IPS-18a (cell line): ENCODE results near the gene CACNA1D.

ENCODE experiments used
- H3K27ac ChIP-seq: one replicate; pipeline ENCODE4 v1.5.1; 2013; ENCODE audit warnings: low read length
- H3K27me3 ChIP-seq: one replicate; pipeline ENCODE4 v1.6.1; 2013; ENCODE audit warnings: mild to moderate bottlenecking, low read length; ENCODE audit not compliant: control insufficient read depth, insufficient read depth
- H3K36me3 ChIP-seq: one replicate; pipeline ENCODE4 v1.6.1; 2013; ENCODE audit warnings: low read depth, low read length; ENCODE audit not compliant: control insufficient read depth
- H3K4me1 ChIP-seq: one replicate; pipeline ENCODE4 v1.6.1; 2013; ENCODE audit warnings: low read depth, low read length; ENCODE audit not compliant: control insufficient read depth
- H3K4me3 ChIP-seq: one replicate; pipeline ENCODE4 v1.5.1; 2013; ENCODE audit warnings: low read length
- H3K9ac ChIP-seq: one replicate; pipeline ENCODE4 v1.6.1; 2013; ENCODE audit warnings: mild to moderate bottlenecking, low read length, moderate library complexity
- H3K9me3 ChIP-seq: one replicate; pipeline ENCODE4 v1.6.1; 2013; ENCODE audit warnings: low read depth, low read length; ENCODE audit not compliant: control insufficient read depth

The CACNA1D gene

DNA sequence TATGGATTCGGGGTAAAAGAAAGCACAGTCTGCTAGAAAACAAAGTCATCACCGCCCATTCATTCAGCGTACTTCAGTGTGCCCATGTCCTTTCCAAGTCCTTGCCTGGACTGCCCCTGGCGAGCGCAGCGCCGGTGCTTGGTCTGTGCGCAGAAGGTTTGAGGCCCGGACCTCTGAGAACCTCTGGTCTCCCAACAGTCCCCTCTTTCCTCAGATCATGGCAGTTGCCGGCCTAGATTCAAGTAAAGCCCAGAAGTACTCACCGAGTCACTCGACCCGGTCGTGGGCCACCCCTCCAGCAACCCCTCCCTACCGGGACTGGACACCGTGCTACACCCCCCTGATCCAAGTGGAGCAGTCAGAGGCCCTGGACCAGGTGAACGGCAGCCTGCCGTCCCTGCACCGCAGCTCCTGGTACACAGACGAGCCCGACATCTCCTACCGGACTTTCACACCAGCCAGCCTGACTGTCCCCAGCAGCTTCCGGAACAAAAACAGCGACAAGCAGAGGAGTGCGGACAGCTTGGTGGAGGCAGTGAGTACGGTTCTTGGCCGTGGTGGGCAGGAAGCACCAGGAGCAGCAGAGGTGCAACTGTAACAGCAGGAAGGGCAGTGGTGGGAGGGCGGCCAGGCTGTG lies 315.5 kb downstream of the CACNA1D start:
- Histone ChIP-seq H3K9ac (no peak overlapping the region), H3K36me3 (no peaks in the 10 kb centered on the region), H3K27me3 (no peaks in the 10 kb centered on the region)

DNA sequence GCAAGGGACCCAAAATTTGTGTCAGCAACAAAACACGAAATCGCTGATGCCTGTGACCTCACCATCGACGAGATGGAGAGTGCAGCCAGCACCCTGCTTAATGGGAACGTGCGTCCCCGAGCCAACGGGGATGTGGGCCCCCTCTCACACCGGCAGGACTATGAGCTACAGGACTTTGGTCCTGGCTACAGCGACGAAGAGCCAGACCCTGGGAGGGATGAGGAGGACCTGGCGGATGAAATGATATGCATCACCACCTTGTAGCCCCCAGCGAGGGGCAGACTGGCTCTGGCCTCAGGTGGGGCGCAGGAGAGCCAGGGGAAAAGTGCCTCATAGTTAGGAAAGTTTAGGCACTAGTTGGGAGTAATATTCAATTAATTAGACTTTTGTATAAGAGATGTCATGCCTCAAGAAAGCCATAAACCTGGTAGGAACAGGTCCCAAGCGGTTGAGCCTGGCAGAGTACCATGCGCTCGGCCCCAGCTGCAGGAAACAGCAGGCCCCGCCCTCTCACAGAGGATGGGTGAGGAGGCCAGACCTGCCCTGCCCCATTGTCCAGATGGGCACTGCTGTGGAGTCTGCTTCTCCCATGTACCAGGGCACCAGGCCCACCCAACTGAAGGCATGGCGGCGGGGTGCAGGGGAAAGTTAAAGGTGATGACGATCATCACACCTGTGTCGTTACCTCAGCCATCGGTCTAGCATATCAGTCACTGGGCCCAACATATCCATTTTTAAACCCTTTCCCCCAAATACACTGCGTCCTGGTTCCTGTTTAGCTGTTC lies 316.9 kb downstream of the CACNA1D start:
- Histone ChIP-seq H3K9me3 (no peaks in the 10 kb centered on the region), H3K4me1 (no peaks in the 10 kb centered on the region), H3K4me3 (no peak overlapping the region), H3K36me3 (no peaks in the 10 kb centered on the region), H3K27me3 (no peaks in the 10 kb centered on the region), H3K27ac (no peak overlapping the region), H3K9ac (no peak overlapping the region)

More for the DNA sequence above, 315.5 kb downstream of the CACNA1D start:
- H3K4me3 ChIP-seq, result no peak overlapping the region
- no peaks in the 10 kb centered on the region for H3K9me3 ChIP-seq
- no peaks in the 10 kb centered on the region for H3K4me1 ChIP-seq
- no peak overlapping the region for H3K27ac ChIP-seq

DNA sequence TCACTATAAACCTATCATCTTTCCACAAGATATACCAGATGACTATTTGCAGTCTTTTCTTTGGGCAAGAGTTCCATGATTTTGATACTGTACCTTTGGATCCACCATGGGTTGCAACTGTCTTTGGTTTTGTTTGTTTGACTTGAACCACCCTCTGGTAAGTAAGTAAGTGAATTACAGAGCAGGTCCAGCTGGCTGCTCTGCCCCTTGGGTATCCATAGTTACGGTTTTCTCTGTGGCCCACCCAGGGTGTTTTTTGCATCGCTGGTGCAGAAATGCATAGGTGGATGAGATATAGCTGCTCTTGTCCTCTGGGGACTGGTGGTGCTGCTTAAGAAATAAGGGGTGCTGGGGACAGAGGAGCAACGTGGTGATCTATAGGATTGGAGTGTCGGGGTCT lies 318.0 kb downstream of the CACNA1D start:
- no peaks in the 10 kb centered on the region for H3K27me3 ChIP-seq
- no peaks in the 10 kb centered on the region for H3K9me3 ChIP-seq
- H3K36me3 ChIP-seq, result peaks cover 3% of the 10 kb centered on the region

DNA sequence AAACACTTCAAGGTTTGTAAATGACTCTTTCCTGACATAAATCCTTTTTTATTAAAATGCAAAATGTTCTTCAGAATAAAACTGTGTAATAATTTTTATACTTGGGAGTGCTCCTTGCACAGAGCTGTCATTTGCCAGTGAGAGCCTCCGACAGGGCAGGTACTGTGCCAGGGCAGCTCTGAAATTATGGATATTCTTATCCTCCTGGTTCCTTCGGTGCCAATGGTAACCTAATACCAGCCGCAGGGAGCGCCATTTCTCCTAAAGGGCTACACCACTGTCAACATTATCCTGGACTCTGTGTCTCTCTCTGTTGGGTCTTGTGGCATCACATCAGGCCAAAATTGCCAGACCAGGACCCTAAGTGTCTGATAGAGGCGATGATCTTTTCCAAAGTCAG lies 318.8 kb downstream of the CACNA1D start:
- Histone ChIP-seq H3K36me3 (peaks cover 5% of the 10 kb centered on the region), H3K27ac (no peak overlapping the region), H3K27me3 (no peaks in the 10 kb centered on the region), H3K9me3 (no peaks in the 10 kb centered on the region), H3K9ac (no peak overlapping the region), H3K4me3 (no peak overlapping the region), H3K4me1 (no peaks in the 10 kb centered on the region)

More for the DNA sequence above, 318.0 kb downstream of the CACNA1D start:
- H3K4me3 ChIP-seq, result no peak overlapping the region
- no peak overlapping the region for H3K27ac ChIP-seq
- no peak overlapping the region for H3K9ac ChIP-seq
- no peaks in the 10 kb centered on the region for H3K4me1 ChIP-seq

DNA sequence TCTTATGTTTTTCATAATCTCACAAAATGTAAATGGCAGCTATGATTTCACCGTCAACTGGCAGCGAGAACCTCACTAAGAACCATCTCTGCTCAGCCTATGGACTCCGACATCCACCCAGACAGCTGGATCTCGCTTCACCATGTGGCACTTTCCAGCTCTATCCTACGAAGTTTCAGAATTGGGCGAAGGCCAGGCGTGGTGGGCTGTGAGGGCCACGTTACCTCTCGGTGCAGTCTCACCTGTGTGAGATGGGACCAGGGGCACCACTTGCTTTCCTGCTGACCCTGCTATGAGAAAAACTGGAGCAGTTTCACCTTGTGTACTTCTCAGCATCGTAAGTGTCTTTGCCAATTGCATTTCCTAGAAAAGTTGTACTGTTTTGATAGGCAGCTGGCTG lies 319.5 kb downstream of the CACNA1D start:
- Histone ChIP-seq H3K36me3 (peaks cover 10% of the 10 kb centered on the region), H3K27ac (no peak overlapping the region), H3K9me3 (no peaks in the 10 kb centered on the region), H3K27me3 (no peaks in the 10 kb centered on the region), H3K4me1 (no peaks in the 10 kb centered on the region), H3K9ac (no peak overlapping the region), H3K4me3 (no peak overlapping the region)

DNA sequence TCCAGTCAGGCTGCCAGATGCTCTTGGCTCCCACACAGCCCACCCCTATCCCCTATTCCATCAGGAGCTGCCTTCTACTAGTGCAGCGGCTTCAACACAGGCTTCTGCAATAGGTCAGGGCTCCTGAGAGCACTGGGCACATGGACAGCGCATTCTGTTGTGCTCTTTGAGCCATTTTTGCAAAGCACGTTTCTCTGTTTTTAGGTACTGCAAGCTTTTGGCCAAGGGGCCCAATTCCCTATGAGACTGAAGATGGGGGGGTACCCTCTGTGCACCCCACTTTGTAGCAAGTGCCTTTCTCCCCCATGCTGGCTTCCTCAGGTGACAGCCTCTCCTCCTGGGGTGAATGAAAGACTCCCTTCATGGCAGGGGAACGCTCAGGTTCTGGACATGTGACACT lies 320.7 kb downstream of the CACNA1D start:
- no peak overlapping the region for H3K27ac ChIP-seq

DNA sequence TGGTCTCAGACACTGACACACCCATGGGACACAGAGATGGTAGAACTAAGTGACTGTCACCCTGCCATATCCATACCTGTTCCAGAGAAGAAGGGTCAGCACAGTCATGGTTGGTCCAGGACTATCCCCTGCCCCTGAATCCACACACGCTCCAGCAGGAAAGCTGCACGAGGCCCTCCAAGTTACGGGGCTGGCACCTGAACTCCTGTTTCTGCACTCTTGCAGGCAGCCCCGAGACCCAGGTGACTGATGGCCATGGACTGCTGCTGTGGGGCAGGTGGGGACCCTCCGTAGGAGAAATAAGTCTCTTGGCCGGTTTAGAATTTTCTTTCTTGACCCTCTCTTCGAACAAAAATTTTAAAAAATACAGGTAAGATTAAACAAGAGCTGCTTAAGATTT lies 321.2 kb downstream of the CACNA1D start:
- Histone ChIP-seq H3K4me1 (no peaks in the 10 kb centered on the region), H3K9me3 (no peaks in the 10 kb centered on the region), H3K4me3 (no peak overlapping the region), H3K36me3 (peaks cover 26% of the 10 kb centered on the region), H3K27ac (no peak overlapping the region), H3K27me3 (no peaks in the 10 kb centered on the region), H3K9ac (no peak overlapping the region)

More for the DNA sequence above, 320.7 kb downstream of the CACNA1D start:
- H3K9me3 ChIP-seq, result no peaks in the 10 kb centered on the region
- H3K4me1 ChIP-seq, result no peaks in the 10 kb centered on the region
- H3K27me3 ChIP-seq, result no peaks in the 10 kb centered on the region
- H3K36me3 ChIP-seq, result peaks cover 22% of the 10 kb centered on the region
- no peak overlapping the region for H3K9ac ChIP-seq
- H3K4me3 ChIP-seq, result no peak overlapping the region

DNA sequence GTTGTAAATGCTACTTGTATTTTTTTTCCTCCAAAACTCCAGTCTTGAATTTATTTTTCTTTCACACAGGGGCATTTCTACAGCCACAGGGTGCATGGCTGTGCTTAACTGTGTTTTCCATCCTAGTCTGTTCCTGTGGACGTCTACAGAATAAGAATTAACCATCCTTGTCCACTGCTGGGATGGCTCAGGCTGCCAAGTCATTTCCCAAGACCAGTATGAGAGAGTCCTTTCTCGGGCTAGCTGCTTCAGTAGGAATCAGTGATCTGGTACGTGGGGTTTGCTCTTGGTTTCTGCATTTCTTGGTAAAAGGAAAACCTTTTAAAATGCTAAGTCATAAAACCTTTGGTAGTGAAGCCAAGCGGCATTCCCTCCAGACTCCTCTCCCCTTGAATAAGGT lies 322.0 kb downstream of the CACNA1D start:
- no peaks in the 10 kb centered on the region for H3K27me3 ChIP-seq
- H3K4me1 ChIP-seq, result no peaks in the 10 kb centered on the region
- H3K4me3 ChIP-seq, result no peak overlapping the region
- H3K9me3 ChIP-seq, result no peaks in the 10 kb centered on the region
- no peak overlapping the region for H3K27ac ChIP-seq
- no peak overlapping the region for H3K9ac ChIP-seq
- H3K36me3 ChIP-seq, result peaks cover 26% of the 10 kb centered on the region

DNA sequence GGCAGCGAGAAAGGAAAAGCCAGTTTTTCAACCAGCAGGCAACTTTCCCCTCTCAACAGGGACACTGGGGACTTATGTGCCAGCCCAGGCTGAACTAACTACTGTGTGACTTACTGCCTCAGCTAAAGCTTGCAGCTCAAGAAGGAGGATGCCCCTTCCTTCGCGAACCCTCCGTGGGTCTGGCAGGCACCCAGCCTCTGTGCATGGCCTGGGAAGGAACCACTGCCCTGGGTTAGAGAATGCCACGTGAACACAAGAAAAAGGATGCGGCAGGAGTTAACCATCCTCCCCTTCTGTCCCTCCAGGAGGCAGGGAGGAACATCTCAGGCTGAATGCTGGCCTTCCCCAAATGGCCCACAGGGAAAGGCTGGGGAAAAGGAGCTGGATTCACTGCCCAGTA lies 322.8 kb downstream of the CACNA1D start:
- peaks cover 26% of the 10 kb centered on the region for H3K36me3 ChIP-seq
- H3K4me1 ChIP-seq, result no peaks in the 10 kb centered on the region
- H3K4me3 ChIP-seq, result no peak overlapping the region
- H3K9me3 ChIP-seq, result no peaks in the 10 kb centered on the region
- H3K27ac ChIP-seq, result no peak overlapping the region
- no peaks in the 10 kb centered on the region for H3K27me3 ChIP-seq
- no peak overlapping the region for H3K9ac ChIP-seq

DNA sequence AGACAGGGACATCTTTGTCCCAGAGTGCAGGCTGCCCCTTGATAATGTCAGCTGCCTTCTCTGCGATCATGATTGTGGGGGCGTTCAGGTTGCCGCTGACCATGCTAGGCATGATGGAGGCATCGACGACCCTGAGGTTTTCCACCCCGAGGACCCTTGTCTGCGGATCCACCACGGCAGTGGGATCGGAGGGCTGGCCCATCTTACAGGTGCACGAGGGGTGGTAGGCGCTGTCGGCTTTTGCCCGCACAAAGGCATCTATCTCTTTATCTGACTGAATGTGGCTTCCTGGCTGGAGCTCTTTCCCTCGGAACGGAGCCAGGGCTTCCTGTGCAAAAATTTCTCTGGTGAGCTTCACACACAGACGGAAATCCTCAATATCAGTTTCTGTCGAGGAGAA lies 323.4 kb downstream of the CACNA1D start:
- no peak overlapping the region for H3K9ac ChIP-seq
- H3K4me3 ChIP-seq, result no peak overlapping the region

DNA sequence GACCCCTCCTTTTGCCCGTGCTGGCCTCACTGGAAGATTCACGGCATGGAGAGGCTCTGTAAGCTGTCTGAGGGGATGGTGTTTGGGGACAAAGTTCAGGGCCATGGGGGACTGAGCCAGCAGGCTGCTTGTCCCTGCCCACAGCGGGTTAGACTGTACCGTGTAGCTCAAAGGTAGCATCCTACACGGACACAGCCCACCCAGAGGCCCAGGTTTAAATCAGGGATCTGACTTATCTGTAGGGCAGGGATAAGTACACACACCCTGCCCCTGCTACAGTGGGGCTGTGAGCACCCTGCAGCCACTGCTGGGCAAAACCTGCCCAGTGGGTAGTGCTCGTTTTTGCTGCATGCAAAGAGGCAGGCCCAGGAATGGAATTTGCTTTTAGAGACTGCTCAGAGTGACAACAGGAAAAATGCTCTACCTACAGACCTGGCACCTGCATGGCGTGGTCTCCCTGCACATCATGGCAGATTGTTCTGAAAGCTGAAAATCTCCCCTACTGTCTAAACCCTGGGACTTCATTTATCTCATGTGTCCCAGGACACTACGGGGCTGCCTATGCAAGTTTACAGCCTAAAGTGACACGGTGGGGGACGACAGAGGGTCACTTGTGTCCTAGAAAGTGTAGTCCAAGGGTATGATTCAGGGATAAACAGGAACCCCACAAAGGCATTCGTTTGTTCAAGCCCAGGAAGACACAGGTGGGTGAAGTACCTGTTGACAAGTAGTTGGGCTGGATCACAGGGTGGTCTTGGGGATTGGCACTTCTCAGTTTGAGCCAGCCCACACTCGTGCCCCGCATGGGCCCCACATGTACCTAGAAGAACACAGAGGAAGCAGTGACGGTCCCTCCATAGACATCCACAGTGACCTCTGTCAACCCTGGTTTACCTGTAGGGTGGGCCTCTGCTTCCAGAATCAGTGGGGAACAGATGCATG lies 324.1 kb downstream of the CACNA1D start:
- H3K27ac ChIP-seq, result no peak overlapping the region
- H3K4me1 ChIP-seq, result no peaks in the 10 kb centered on the region
- no peak overlapping the region for H3K4me3 ChIP-seq
- no peaks in the 10 kb centered on the region for H3K27me3 ChIP-seq
- H3K9me3 ChIP-seq, result no peaks in the 10 kb centered on the region
- H3K9ac ChIP-seq, result no peak overlapping the region
- peaks cover 26% of the 10 kb centered on the region for H3K36me3 ChIP-seq

More for the DNA sequence above, 323.4 kb downstream of the CACNA1D start:
- no peak overlapping the region for H3K27ac ChIP-seq
- no peaks in the 10 kb centered on the region for H3K9me3 ChIP-seq
- H3K4me1 ChIP-seq, result no peaks in the 10 kb centered on the region
- H3K27me3 ChIP-seq, result no peaks in the 10 kb centered on the region
- peaks cover 26% of the 10 kb centered on the region for H3K36me3 ChIP-seq
